Fibroblast of pulmonary artery (primary cell): ENCODE data around the gene WDR27.

ENCODE experiments used
- DNase-seq: peaks from one replicate; pipeline ENCODE4 v3.0.0-alpha.2; 2010; ENCODE audit warnings: low read depth
- H3K4me3 ChIP-seq: replicated peaks from 2 replicates; pipeline ENCODE4 v1.5.1; 2011; ENCODE audit warnings: low read depth, mild to moderate bottlenecking, control low read depth, low read length, moderate library complexity
- TF ChIP-seq, protein P1 (sequence below): IDR thresholded peaks from 2 replicates; pipeline ENCODE4 v1.5.1; 2011; ENCODE audit warnings: mild to moderate bottlenecking, control low read depth, low read length, inconsistent platforms; ENCODE audit errors: missing control alignments

The WDR27 gene

DNA sequence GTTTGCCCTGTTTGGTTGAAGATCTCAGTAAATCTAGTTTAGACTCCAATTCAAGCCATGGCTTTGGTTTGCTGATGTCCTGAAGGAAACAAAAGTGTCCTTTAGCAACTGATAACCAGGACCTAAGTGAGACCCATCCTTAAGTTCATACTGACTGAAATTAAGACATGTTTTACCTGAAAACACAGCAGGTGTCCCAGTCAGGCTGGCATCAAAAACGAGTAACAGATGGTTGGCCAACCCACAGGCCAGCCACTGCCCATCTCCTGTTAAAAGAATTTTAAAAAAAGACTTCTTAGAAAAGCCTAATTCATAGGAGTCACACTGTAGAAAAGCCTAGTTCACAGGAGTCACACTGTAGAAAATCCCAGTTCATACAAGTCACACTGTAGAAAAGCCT, 58.3 kb downstream of the WDR27 start:
- no peak for DNase-seq
- TF ChIP-seq, protein P1, sequence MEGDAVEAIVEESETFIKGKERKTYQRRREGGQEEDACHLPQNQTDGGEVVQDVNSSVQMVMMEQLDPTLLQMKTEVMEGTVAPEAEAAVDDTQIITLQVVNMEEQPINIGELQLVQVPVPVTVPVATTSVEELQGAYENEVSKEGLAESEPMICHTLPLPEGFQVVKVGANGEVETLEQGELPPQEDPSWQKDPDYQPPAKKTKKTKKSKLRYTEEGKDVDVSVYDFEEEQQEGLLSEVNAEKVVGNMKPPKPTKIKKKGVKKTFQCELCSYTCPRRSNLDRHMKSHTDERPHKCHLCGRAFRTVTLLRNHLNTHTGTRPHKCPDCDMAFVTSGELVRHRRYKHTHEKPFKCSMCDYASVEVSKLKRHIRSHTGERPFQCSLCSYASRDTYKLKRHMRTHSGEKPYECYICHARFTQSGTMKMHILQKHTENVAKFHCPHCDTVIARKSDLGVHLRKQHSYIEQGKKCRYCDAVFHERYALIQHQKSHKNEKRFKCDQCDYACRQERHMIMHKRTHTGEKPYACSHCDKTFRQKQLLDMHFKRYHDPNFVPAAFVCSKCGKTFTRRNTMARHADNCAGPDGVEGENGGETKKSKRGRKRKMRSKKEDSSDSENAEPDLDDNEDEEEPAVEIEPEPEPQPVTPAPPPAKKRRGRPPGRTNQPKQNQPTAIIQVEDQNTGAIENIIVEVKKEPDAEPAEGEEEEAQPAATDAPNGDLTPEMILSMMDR: no peak
- no peak overlapping the region for H3K4me3 ChIP-seq

DNA sequence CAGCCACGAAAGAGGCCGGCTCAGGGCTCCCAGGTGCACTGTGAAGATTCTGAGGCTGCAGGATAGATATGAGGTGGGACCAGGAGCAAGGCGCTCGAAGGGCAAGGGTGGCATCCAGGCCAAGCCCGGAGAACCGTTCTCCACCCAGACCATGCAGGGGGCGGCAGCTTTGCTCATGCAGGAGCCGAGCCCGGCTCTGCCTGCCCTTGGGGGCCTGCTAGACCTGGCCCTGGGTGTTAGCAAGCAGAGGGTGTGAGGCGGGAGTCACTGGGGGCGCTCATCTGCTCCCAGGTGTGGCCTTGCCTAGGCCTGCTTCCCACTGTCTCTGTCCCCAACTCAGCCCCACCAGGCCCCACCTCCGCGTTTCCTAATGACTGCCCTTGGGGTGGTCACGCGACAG, 59.4 kb downstream of the WDR27 start:
- TF ChIP-seq, protein P1: no peak
- DNase-seq: no peak

GRCh38 chr6:169641461-169642085, 60.3 kb downstream of the WDR27 start:
- TF ChIP-seq, protein P1: no peak
- H3K4me3 ChIP-seq: no peak overlapping the region
- DNase-seq: no peak

More for the DNA sequence above, 59.4 kb downstream of the WDR27 start:
- H3K4me3 ChIP-seq: no peak overlapping the region

- no peak for DNase-seq
- no peak overlapping the region for H3K4me3 ChIP-seq
- TF ChIP-seq, protein P1: no peak
These were observed 60.8 kb downstream of the WDR27 start for GRCh38 chr6:169640983-169641382.

DNA sequence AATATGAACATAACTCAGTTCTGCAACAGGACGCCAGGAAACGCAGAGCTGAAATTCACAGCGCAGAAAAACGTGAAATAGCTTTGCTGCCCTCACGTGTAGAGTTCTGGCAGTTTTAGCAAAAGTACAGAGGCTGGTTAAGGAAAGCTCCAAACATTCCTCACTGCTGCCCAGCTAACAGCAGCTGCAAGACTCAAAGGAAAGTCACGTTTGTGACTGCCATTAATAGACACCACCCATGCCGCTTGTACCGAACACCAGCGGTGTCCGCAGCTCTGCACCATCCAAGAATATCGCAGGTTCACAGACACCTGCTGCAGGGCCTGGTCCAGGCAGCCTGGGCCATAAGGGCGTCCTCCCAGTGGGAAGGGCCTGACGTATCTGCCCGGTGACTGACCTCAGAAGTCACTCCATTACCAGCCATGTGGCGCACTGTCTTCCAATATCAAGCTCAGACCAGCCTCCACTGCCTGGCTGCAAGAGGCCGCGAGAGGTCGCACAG, 61.4 kb downstream of the WDR27 start:
- TF ChIP-seq, protein P1: no peak
- DNase-seq: peak; percentile 26
- H3K4me3 ChIP-seq: no peak overlapping the region

- DNase-seq: no peak
These were observed 62.1 kb downstream of the WDR27 start for GRCh38 chr6:169639653-169640278.

More at GRCh38 chr6:169639653-169640278, 62.1 kb downstream of the WDR27 start:
- no peak overlapping the region for H3K4me3 ChIP-seq
- TF ChIP-seq, protein P1: no peak
